ENCODE measurements around the gene HCN2. TPM values are rescaled to one million over a fixed set of nuclear protein-coding genes. Genes with fewer than 3 reads are reported as not detected.

Gene HCN2
- total RNA-seq, 6 donors from 2014 or later: 0.46 to 0.47 (median 0.46) TPM; not detected in 3

GRCh38 chr19:622666-623065, 33.0 kb downstream of the HCN2 start:
- H3K36me3 ChIP-seq: peaks cover 16 to 83% (median 70%) of the 10 kb centered on the region in 4 donors
- H3K4me3 ChIP-seq: no peak overlapping the region
- no peaks in the 10 kb centered on the region for H3K9me3 ChIP-seq
- H3K4me1 ChIP-seq: no peaks in the 10 kb centered on the region
- peak in 1 of 2 donors; percentile 81 for DNase-seq
- TF ChIP-seq POLR2AphosphoS5 (IDR thresholded peaks at IDR 0.05): no peak
- no peak for TF ChIP-seq EP300 (IDR thresholded peaks at IDR 0.05)
- no peak for TF ChIP-seq POLR2A (IDR thresholded peaks at IDR 0.05)
- TF ChIP-seq CTCF (IDR thresholded peaks at IDR 0.05): no peak
- H3K27ac ChIP-seq: no peak overlapping the region
- WGBS, 2 donors: 95 to 96% methylated on average over 21 to 37 of the region's 37 CpGs
- H3K27me3 ChIP-seq: no peaks in the 10 kb centered on the region
- no peak for ATAC-seq (ENCODE audit: low FRiP score in 2 of 2)

GRCh38 chr19:623175-623916, 33.7 kb downstream of the HCN2 start:
- Histone ChIP-seq H3K27ac (no peak overlapping the region), H3K9me3 (no peaks in the 10 kb centered on the region), H3K36me3 (peaks cover 12 to 82% (median 69%) of the 10 kb centered on the region in 4 donors), H3K27me3 (no peaks in the 10 kb centered on the region), H3K4me1 (no peaks in the 10 kb centered on the region), H3K4me3 (no peak overlapping the region)
- WGBS, 2 donors: 94 to 95% methylated on average over 27 to 44 of the region's 44 CpGs
- no peak for ATAC-seq (ENCODE audit: low FRiP score in 2 of 2)
- DNase-seq: peak in 1 of 2 donors; percentile 80
- TF ChIP-seq EP300 (IDR thresholded peaks at IDR 0.05): no peak
- TF ChIP-seq POLR2AphosphoS5 (IDR thresholded peaks at IDR 0.05): no peak
- TF ChIP-seq POLR2A (IDR thresholded peaks at IDR 0.05): no peak
- no peak for TF ChIP-seq CTCF (IDR thresholded peaks at IDR 0.05)

DNA sequence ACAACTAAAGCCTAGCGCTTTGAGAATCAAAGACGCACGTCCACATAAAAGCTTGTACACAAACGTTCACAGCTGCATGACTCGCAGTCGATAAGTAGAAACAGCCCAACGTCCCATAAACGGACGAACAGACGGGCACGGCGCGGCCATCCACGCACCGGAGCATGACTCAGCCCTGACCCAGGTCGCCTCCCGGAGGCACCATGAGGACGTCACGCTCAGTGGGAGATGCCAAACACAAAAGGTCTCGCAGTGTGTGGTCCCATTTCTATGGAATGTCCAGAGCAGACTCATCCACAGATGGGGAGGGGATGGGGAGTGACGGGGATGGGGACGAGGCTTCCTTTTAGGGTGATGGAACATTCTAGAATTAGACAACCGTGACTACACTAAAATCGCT, 34.3 kb downstream of the HCN2 start:
- no peaks in the 10 kb centered on the region for H3K4me1 ChIP-seq
- no peaks in the 10 kb centered on the region for H3K27me3 ChIP-seq
- H3K4me3 ChIP-seq: no peak overlapping the region
- H3K9me3 ChIP-seq: no peaks in the 10 kb centered on the region
- TF ChIP-seq POLR2A (IDR thresholded peaks at IDR 0.05) (no peak), CTCF (IDR thresholded peaks at IDR 0.05) (no peak), POLR2AphosphoS5 (IDR thresholded peaks at IDR 0.05) (no peak), EP300 (IDR thresholded peaks at IDR 0.05) (no peak)
- WGBS, 2 donors: 90 to 91% methylated on average over 24 of the region's 24 CpGs
- peak in 1 of 2 donors; percentile 64 for DNase-seq
- peaks cover 6 to 82% (median 68%) of the 10 kb centered on the region in 4 donors for H3K36me3 ChIP-seq
- no peak overlapping the region for H3K27ac ChIP-seq
- no peak for ATAC-seq (ENCODE audit: low FRiP score in 2 of 2)

GRCh38 chr19:624433-625109, 34.9 kb downstream of the HCN2 start:
- H3K27me3 ChIP-seq: no peaks in the 10 kb centered on the region
- no peaks in the 10 kb centered on the region for H3K9me3 ChIP-seq
- DNase-seq: peak in 1 of 2 donors; percentile 66
- WGBS, 2 donors: 91 to 93% methylated on average over 9 to 10 of the region's 24 CpGs
- TF ChIP-seq POLR2AphosphoS5 (IDR thresholded peaks at IDR 0.05): no peak
- no peak for TF ChIP-seq POLR2A (IDR thresholded peaks at IDR 0.05)
- TF ChIP-seq CTCF (IDR thresholded peaks at IDR 0.05): no peak
- TF ChIP-seq EP300 (IDR thresholded peaks at IDR 0.05): no peak
- ATAC-seq (ENCODE audit: low FRiP score in 2 of 2): no peak
- no peak overlapping the region for H3K27ac ChIP-seq
- H3K4me3 ChIP-seq: no peak overlapping the region
- H3K4me1 ChIP-seq: peaks cover 0 to 3% (median 0%) of the 10 kb centered on the region in 4 donors
- peaks cover under 1 to 82% (median 68%) of the 10 kb centered on the region in 4 donors for H3K36me3 ChIP-seq

Measured in upper lobe of left lung (tissue), 6 donors.